Superior temporal gyrus (tissue), 1 donor: Measurements from ENCODE around the gene CACNG3.
"Not testable (repeated sequence)": the region's sequence is repeated elsewhere in the genome, so short reads cannot be mapped to it uniquely, and the experiment has no call there.

ENCODE experiments used
- DNase-seq: peaks from one replicate; pipeline ENCODE4 v3.0.0-alpha.2; 2016; ENCODE audit errors: extremely low spot score

The CACNG3 gene

GRCh38 chr16:24279982-24280515, 23.9 kb downstream of the CACNG3 start:
- DNase-seq = no peak

DNA sequence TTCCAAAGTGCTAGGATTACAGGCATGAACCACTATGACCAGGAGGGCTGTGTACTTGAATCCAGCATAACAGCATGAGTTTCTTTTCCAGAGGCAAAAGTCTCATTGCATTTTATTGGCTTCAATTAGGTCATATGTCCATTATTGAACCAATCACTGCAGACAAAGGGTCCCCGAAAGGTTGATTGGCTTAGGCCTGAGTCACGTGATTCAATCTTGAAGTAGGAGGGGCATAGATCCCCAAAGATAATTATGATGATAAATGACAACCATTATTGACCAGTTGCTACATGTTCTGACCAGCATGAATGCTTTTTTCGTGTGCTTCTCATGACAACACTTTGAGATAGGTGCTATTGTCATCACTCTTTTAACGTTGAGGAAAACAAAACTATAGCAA, 25.3 kb downstream of the CACNG3 start:
- DNase-seq = no peak

GRCh38 chr16:24282141-24282540, 26.0 kb downstream of the CACNG3 start:
- DNase-seq = no peak

DNA sequence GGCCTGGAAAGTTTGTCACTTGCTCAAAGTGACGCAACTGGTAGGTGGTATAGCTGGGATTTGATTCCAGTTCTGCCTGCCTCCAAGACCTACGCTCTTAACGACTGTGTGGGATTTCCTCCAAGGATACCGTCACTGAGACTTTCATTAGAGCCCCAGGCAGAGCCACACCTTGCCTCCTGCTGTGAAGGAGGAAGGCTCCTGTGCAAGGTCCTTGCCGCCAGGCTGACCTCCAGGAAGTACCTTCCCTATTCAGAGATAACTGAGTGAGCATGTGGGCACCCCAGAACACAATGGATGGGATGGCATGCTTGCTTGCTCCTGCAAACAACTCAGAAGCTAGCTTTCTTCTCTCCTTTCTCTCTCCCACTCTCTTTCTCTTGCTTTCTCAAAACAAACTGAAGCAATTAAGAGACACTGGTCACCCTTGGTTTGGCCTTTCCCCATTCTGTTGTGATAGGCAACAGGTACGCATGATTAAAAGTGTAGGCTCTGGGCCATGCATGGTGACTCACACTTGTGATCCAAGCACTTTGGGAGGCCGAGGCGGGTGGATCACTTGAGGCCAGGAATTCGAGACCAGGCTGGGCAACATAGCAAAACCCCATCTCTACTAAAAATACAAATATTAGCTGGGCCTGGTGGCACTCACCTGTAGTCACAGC, 30.7 kb downstream of the CACNG3 start:
- no peak for DNase-seq

- peak; percentile 74 for DNase-seq
Measured at GRCh38 chr16:24288516-24288915, 32.4 kb downstream of the CACNG3 start.

DNA sequence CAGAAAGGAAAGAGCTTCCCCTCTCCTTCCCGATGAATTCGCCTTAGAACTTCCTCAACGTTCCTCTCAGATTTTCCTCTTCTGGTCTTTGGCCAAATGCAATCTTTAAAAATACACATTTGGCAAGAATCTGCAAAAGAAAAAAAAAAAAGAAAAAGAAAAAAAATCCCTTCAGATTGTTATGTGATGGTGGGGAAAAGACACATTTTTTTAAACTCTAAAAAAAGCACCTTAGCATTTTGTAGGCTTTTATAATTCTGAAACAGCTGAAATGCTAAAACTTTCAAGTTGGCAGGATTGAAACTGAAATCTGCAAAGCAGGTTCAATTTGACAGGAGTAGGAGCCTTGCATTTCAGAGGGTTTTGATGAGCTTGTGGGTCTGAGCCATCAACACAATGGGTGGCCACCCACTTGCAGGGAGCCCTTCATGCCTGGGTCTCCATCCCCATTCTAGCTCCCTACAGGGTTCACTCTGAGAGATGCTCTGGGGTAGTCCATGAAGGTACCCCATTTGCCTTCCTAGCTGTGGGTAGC, 33.1 kb downstream of the CACNG3 start:
- peak; percentile 48 for DNase-seq

DNA sequence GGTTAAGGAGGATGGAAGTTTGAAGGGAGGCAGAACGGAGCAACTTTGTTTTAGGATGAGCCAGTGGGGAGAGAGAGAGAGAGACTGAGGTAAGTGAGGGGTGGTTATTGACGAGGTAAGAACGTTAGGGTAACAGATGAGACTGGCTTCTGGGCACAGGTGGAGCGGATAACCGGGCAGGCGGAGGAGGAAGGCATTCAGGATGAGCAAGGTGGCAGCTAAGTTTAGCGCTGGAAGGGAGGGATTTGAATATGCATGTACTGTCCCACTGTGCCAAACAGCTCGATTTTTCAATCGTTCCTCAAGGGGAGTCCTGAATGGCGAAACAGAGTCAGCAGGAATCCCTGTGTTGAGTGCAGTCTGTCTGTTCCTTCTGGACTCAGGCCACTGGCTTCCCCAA, 35.8 kb downstream of the CACNG3 start:
- DNase-seq = no peak

DNA sequence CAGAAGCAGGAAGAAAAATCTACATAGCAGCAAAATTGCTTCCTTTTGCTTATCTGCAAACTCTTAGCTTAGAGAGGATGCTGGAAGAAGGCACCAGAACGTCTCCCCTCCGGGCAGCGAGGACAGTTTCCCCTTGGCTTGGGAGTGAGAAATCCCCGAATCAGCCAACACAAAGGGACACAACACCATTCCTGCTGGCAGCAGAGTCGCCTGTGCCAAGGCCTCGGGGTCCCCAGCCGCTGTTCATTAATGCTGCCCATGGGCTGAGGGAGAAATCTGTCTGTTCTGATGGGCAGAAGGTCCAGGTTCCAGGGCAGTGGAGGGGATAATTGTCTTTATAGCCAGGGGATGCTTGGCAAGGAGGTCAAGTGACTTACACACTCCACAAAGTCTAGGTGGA, 38.0 kb downstream of the CACNG3 start:
- DNase-seq = no peak

GRCh38 chr16:24297375-24297774, 41.2 kb downstream of the CACNG3 start:
- DNase-seq = no peak

DNA sequence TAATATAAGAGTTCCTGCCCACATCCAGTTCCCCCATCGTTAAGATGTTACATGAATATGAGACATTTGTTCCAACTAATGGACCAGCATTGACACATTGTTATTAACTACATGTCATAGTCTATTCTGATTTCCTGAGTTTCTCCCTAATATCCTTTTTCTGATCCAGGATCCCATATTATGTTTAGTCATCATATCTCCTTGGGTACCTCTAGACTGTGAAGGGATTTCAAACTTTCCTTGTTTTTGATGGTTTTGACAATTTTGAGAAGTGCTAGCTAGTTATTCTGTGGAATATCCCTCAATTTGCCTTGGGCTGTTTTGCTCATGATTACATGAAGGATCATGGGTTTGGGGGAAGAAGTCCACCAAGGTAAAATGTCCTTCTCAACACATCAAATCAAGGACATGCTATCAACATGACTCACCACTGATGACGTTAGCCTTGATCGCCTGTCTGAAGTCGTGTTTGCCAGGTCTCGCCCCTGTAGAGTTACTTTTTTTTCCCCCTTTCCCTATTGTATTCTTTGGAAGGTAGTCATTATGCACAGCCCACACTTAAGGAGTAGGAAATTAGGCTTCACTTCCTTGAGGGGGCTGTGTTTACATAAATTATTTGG, 42.5 kb downstream of the CACNG3 start:
- no peak for DNase-seq

DNA sequence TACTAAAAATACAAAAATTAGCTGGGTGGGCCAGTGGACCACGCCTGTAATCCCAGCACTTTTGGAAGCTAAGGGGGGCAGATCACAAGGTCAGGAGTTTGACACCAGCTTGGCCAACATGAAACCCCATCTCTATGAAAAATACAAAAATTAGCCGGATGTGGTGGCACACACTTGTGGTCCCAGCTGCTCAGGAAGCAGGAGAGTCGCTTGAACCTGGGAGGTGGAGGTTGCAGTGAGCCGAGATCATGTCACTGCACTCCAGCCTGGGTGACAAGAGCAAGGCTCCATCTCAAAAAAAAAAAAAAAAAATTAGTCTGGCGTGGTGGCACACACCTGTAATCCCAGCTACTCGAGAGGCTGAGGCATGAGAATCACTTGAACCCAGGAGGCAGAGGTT, 44.6 kb downstream of the CACNG3 start:
- not testable (repeated sequence) for DNase-seq

DNA sequence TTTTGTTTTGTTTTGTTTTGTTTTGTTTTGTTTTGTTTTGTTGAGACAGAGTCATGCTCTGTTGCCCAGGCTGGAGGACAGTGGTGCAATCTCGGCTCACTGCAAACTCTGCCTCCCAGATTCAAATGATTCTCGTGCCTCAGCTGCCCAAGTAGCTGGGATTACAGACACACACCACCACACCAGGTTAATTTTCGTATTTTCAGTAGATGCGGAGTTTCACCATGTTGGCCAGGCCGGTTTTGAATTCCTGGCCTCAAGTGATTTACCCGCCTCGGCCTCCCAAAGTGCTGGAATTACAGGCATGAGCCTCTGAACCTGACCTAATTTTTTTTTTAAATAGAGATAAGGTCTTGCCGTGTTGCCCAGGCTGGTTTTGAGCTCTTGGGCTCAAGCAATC, 46.5 kb downstream of the CACNG3 start:
- no peak for DNase-seq

GRCh38 chr16:24308200-24308599, 52.1 kb downstream of the CACNG3 start:
- DNase-seq = no peak

DNA sequence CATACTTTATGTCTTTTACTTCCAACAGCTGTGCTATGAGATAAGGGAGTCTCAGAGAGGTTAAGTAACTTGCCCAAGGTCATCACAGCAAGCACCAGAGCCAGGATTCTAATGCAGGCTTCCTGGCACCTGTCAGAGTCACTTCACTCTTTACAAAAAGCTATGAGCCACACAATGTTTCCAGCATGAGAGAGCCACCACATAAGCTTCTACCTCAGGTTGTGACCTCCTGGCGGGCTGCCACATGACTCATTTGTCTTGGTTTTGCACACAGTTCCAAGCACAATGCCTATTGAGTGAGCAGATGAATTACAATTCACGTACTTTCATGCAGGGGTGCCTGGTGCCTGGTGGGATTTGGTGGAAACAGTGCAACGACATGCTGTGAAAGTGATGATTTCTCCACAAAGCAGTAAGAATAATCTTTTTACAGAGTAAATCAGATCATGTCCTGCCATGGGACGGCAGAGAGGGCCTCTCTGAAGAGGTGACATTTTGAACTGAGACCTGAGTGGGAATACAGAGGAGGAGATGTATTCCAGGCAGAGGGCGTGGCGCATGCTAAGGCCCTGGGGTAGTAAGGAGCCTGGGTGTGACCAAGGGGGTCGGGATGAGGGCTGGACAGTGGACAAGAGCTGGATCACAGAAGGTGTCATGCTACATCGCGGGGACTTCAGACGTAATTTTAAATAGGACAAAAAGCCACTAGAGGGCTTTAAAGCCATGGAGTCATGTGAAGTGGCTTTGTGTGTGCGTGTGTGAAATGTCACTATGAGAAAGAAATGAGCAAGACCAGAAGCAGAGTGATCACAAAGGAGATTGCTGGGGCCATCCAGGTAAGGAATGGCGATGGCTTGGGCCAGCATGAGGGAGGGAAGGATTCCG, 53.4 kb downstream of the CACNG3 start:
- no peak for DNase-seq

GRCh38 chr16:24315343-24315742, 59.2 kb downstream of the CACNG3 start:
- no peak for DNase-seq

DNA sequence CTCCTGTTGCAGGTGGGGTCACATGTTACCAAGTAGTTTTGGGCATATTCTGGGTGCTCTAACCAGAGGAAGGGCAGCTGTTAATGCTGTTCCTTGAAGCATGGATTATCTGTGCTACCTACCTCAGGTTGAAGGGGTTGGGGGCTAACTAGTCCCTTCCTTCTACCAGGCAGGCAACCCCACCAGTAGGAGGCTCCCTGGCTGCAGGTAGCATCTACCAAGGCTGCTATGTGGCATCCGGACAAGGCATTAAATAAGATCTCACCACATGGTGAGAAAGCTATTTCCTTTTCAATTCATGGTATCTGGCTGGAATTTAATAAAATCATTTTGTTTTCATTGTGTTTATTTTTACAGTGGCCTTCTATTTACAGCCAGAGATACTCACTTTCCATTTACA, 62.5 kb downstream of the CACNG3 start:
- DNase-seq = no peak

DNA sequence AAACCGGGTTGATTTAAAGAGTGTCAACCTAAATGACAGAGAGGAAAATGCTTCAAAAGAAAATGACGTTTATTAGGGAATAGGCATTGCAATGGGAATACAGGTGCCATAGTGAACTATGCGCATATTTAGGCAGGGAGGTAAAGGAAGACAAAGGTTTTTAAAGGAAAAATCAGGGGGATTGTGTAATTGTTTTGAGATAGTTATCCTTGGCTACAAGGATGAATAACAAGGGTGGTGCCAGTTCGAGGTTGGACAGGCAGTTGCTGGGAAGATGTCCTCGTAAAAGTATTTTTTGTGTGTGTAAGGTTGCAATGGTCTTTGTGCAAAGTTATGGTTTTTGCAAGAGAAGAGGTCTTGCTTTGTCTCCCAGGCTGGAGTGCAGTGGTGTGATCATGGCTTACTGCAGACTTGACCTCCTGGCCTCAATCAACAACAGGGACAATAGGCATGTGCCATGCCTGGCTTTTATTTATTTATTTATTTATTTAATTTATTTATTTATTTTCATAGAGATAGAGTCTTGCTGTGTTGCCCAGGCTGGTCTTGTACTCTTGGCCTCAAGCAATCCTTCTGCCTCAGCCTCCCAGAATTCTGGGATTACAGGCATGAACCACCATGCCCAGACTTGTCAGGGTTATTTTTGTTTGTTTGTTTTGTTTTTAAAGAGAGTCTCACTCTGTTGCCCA, 63.1 kb downstream of the CACNG3 start:
- no peak for DNase-seq

DNA sequence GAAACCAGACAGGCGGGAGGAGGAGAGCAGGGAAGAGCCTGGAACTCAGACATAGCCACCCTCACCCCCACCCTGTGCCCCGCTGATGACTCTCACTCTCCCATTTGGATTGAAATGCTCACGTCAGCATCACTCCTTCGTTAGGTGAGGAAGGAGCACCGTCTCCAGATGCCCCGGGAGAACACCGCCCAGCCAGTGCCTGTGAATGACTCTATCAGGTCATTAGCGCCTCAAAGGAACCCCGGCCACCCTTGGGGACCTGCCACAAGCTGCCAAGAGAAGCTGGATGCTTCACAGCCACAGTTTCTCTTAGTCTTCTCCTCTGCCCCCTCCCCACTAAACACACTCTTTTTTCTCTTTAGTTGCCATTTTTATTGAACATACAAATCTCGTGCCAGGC, 66.0 kb downstream of the CACNG3 start:
- DNase-seq = no peak

- no peak for DNase-seq
Measured at GRCh38 chr16:24324421-24324820, 68.3 kb downstream of the CACNG3 start.

- DNase-seq = no peak
Measured at GRCh38 chr16:24328835-24329452, 72.8 kb downstream of the CACNG3 start.

GRCh38 chr16:24332178-24332577, 76.0 kb downstream of the CACNG3 start:
- no peak for DNase-seq
